Prostate gland (tissue), 2 donors: Measurements from ENCODE around the gene PLEKHM1.

Source experiments
- POLR2A ChIP-seq: fragments of 450-650 bp; IDR thresholded peaks from one replicate; pipeline ENCODE4 v1.6.1; 2016; ENCODE audit warnings: antibody characterized with exemption, mild to moderate bottlenecking
- TF ChIP-seq, protein P1 (sequence below), 4 experiments: fragments of 200-600 bp in 2 of 4; fragments of 450-650 bp in 2 of 4; sonication (generic) in 2 of 4; IDR thresholded peaks; 1 replicate in 3 of 4; 2 replicates in 1 of 4; pipeline ENCODE4 v1.5.1; 2016 to 2019; ENCODE audit warnings: antibody characterized with exemption in 4 of 4, mild to moderate bottlenecking in 2 of 4, moderate library complexity in 2 of 4

GRCh38 chr17:45432405-45433158, 57.9 kb downstream of the PLEKHM1 start, which contains the start of gene ARHGAP27:
- TF ChIP-seq POLR2A, result peak; percentile 40
- TF ChIP-seq, protein P1, sequence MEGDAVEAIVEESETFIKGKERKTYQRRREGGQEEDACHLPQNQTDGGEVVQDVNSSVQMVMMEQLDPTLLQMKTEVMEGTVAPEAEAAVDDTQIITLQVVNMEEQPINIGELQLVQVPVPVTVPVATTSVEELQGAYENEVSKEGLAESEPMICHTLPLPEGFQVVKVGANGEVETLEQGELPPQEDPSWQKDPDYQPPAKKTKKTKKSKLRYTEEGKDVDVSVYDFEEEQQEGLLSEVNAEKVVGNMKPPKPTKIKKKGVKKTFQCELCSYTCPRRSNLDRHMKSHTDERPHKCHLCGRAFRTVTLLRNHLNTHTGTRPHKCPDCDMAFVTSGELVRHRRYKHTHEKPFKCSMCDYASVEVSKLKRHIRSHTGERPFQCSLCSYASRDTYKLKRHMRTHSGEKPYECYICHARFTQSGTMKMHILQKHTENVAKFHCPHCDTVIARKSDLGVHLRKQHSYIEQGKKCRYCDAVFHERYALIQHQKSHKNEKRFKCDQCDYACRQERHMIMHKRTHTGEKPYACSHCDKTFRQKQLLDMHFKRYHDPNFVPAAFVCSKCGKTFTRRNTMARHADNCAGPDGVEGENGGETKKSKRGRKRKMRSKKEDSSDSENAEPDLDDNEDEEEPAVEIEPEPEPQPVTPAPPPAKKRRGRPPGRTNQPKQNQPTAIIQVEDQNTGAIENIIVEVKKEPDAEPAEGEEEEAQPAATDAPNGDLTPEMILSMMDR (IDR thresholded peaks at IDR 0.05), result no peak
